K562 (cell line): ENCODE results near the gene SLC31A1. TPM values are rescaled to one million over a fixed set of nuclear protein-coding genes. Genes with fewer than 3 reads are reported as not detected.

Experiments used
- ARNT ChIP-seq, 2 experiments: fragments of 450-650 bp; IDR thresholded peaks; 2 replicates each; pipeline ENCODE4 v1.6.1; 2016; ENCODE audit warnings: mild to moderate bottlenecking in 1 of 2
- BACH1 ChIP-seq: fragments of 200-800 bp; sonication (Bioruptor generic); IDR thresholded peaks from 2 replicates; pipeline ENCODE4 v1.6.1; 2016; ENCODE audit warnings: missing genetic modification characterization, missing compliant biosample characterization
- HBP1 ChIP-seq: fragments of 450-650 bp; formaldehyde crosslinking; IDR thresholded peaks from 2 replicates; pipeline ENCODE4 v1.4.0; 2022; ENCODE audit warnings: missing genetic modification characterization
- JUN ChIP-seq, 2 experiments: sonication (generic) in 1 of 2; formaldehyde crosslinking in 1 of 2; IDR thresholded peaks; 2 replicates each; pipeline versions ENCODE4 v1.6.1 to v1.8.0; 2012 to 2022; ENCODE audit warnings: borderline replicate concordance in 2 of 2, mild to moderate bottlenecking in 2 of 2, improper control_type of control experiment in 1 of 2, low read depth in 1 of 2, low read length in 1 of 2, missing genetic modification reagents in 1 of 2
- KDM1A ChIP-seq, 2 experiments: fragments of 450-650 bp; IDR thresholded peaks; 2 replicates each; pipeline ENCODE4 v1.6.1; 2016; ENCODE audit warnings: mild to moderate bottlenecking in 2 of 2
- KLF1 ChIP-seq: fragments of 450-650 bp; IDR thresholded peaks from 2 replicates; pipeline ENCODE4 v1.6.1; 2016; ENCODE audit warnings: missing genetic modification characterization, missing compliant biosample characterization
- KLF16 ChIP-seq: IDR thresholded peaks from 2 replicates; pipeline ENCODE4 v1.6.1; 2016; ENCODE audit warnings: antibody characterized with exemption
- PHTF2 ChIP-seq: fragments of 250-450 bp; sonication (Bioruptor Pico); IDR thresholded peaks from 2 replicates; pipeline ENCODE4 v1.5.0; 2021; ENCODE audit warnings: mild to moderate bottlenecking
- POLR2A ChIP-seq: fragments of 450-650 bp; conservative IDR thresholded peaks from 2 replicates; pipeline ENCODE4 v1.6.1; 2016
- RBBP5 ChIP-seq: fragments of 200-600 bp; sonication (generic); IDR thresholded peaks from 2 replicates; pipeline ENCODE4 v1.6.1; 2012; ENCODE audit warnings: borderline replicate concordance, mild to moderate bottlenecking, low read length, control low read depth, inconsistent platforms; ENCODE audit not compliant: insufficient read depth, poor library complexity, severe bottlenecking
- SETDB1 ChIP-seq: IDR thresholded peaks from one replicate; pipeline ENCODE4 v1.6.1; 2012; ENCODE audit warnings: low read length, control low read depth, inconsistent platforms
- SREBF2 ChIP-seq: sonication (generic); formaldehyde crosslinking; IDR thresholded peaks from 2 replicates; pipeline ENCODE4 v1.4.0; 2020; ENCODE audit warnings: mild to moderate bottlenecking, missing genetic modification reagents
- TCF7L2 ChIP-seq: fragments of 150-350 bp; IDR thresholded peaks from 2 replicates; pipeline ENCODE4 v1.6.1; 2016; ENCODE audit warnings: low read depth, mild to moderate bottlenecking, low read length, moderate library complexity
- WHSC1 ChIP-seq: IDR thresholded peaks from one replicate; pipeline ENCODE4 v1.6.1; 2012; ENCODE audit warnings: low read length, control low read depth, inconsistent platforms
- ZBTB7A ChIP-seq: IDR thresholded peaks from 2 replicates; pipeline ENCODE4 v1.6.1; 2011; ENCODE audit warnings: low read depth, mild to moderate bottlenecking, low read length, moderate library complexity, borderline replicate concordance; ENCODE audit not compliant: control insufficient read depth
- ZNF217 ChIP-seq: sonication (generic); formaldehyde crosslinking; IDR thresholded peaks from 2 replicates; pipeline ENCODE4 v1.8.0; 2022; ENCODE audit warnings: mild to moderate bottlenecking, missing genetic modification reagents
- ZNF282 ChIP-seq: sonication (generic); formaldehyde crosslinking; IDR thresholded peaks from 2 replicates; pipeline ENCODE4 v1.8.1; 2023; ENCODE audit warnings: missing genetic modification reagents
- ZNF511 ChIP-seq: sonication (generic); formaldehyde crosslinking; IDR thresholded peaks from 2 replicates; pipeline ENCODE4 v1.8.0; 2022; ENCODE audit warnings: mild to moderate bottlenecking, missing genetic modification reagents
- ZNF518B ChIP-seq: fragments of 250-450 bp; sonication (Bioruptor Pico); IDR thresholded peaks from 2 replicates; pipeline ENCODE4 v1.5.0; 2021; ENCODE audit warnings: mild to moderate bottlenecking, moderate library complexity
- ZNF561 ChIP-seq: fragments of 450-650 bp; formaldehyde crosslinking; conservative IDR thresholded peaks from 2 replicates; pipeline ENCODE4 v1.4.0; 2020; ENCODE audit warnings: mild to moderate bottlenecking, moderate library complexity
- ZNF584 ChIP-seq: fragments of 200-800 bp; sonication (Bioruptor generic); IDR thresholded peaks from 2 replicates; pipeline ENCODE4 v1.6.1; 2016; ENCODE audit warnings: low read depth, mild to moderate bottlenecking, missing genetic modification characterization, missing compliant biosample characterization
- ZNF766 ChIP-seq: fragments of 200-800 bp; sonication (Bioruptor generic); conservative IDR thresholded peaks from 2 replicates; pipeline ENCODE4 v1.6.1; 2016; ENCODE audit warnings: missing genetic modification characterization, missing compliant biosample characterization
- polyA plus RNA-seq, 8 experiments: library from polyadenylated mRNA; depleted of rRNA in 4 of 8; stranded (reverse) in 5 of 8; unstranded in 3 of 8; fragments of >200 nt; fragmentation: Nextera tagmentation in 2 of 8; fragmentation: Illumina TruSeq in 1 of 8; extraction: Ambion mirVana in 2 of 8; extraction: Trizol in 1 of 8; gene quantifications; 2 replicates each; pipeline versions ENCODE4 v1.2.1 to v1.2.3, GENCODE V29; 2011 to 2014; ENCODE audit warnings: inconsistent platforms in 1 of 8, missing spikeins in 1 of 8
- total RNA-seq, 7 experiments: library from RNA; depleted of rRNA in 6 of 7; stranded (reverse); fragments of >200 nt in 6 of 7; fragmentation: Illumina TruSeq in 2 of 7; extraction: Trizol in 2 of 7; gene quantifications; 2 replicates each; pipeline versions ENCODE4 v1.2.1 to v1.2.3, GENCODE V29; 2011 to 2021; ENCODE audit warnings: low replicate concordance in 1 of 7

The SLC31A1 gene
- total and polyA plus RNA-seq, 9 of the 15 experiments (the other 6 are each of a cell fraction or from before 2014, with no cell fraction given): 15.4 to 40.7 (median 25.9) TPM

- TF ChIP-seq HBP1 (CRISPR knock-in tag): no peak
- TF ChIP-seq KLF16: no peak
- TF ChIP-seq ZNF584: no peak
- TF ChIP-seq BACH1: no peak
- no peak for TF ChIP-seq TCF7L2
- TF ChIP-seq ZNF217 (CRISPR knock-in tag): no peak
- no peak for TF ChIP-seq ZNF282 (CRISPR knock-in tag)
- peak; percentile 99 for TF ChIP-seq POLR2A
- no peak for TF ChIP-seq KDM1A (IDR thresholded peaks at IDR 0.05)
- TF ChIP-seq PHTF2 (CRISPR knock-in tag): no peak
- TF ChIP-seq ZNF511 (CRISPR knock-in tag): no peak
- no peak for TF ChIP-seq ZNF561 (CRISPR knock-in tag)
- peak; percentile 78 for TF ChIP-seq ZBTB7A
- TF ChIP-seq SREBF2 (CRISPR knock-in tag): no peak
- TF ChIP-seq RBBP5: peak; percentile 86
- TF ChIP-seq KLF1 (tag): 0 out of 2 replicates have a peak, but pooled peaks have one; percentile 13
- TF ChIP-seq ZNF518B (CRISPR knock-in tag): no peak
- TF ChIP-seq ARNT (IDR thresholded peaks at IDR 0.05): no peak
- no peak for TF ChIP-seq SETDB1
- peak; percentile 54; the same call in 1 of the 2 replicates for TF ChIP-seq JUN (IDR thresholded peaks at IDR 0.05; ENCODE audit: borderline replicate concordance, low read depth, low read length)
- TF ChIP-seq JUN (CRISPR knock-in tag; IDR thresholded peaks at IDR 0.05; ENCODE audit: borderline replicate concordance): no peak
- peak; percentile 73; the same call in 1 of the 2 replicates for TF ChIP-seq ZNF766 (CRISPR knock-in tag)
- no peak for TF ChIP-seq WHSC1
Measured at GRCh38 chr9:113275157-113276131, 54.1 kb downstream of the SLC31A1 start, which contains the start of the genes CDC26 and PRPF4 (continued).
